CD14-positive monocyte (primary cell): ENCODE measurements around the gene CDC73. TPM values are rescaled to one million over a fixed set of nuclear protein-coding genes. Genes with fewer than 3 reads are reported as not detected.

Experiments used
- DNase-seq, 3 donors: peaks; one replicate each; pipeline ENCODE4 v3.0.0-alpha.2; 2011 to 2022
- H2AFZ ChIP-seq: 2 replicates; pipeline ENCODE4 v1.6.0; 2012; ENCODE audit warnings: mild to moderate bottlenecking, low read depth, low read length, inconsistent platforms; ENCODE audit not compliant: insufficient read depth, poor library complexity, severe bottlenecking
- H3K27ac ChIP-seq, 2 donors: 1 replicate in 1 of 2; 2 replicates in 1 of 2; pipeline ENCODE4 v1.5.1; 2012 to 2013; ENCODE audit warnings: low read length in 2 of 2, control low read depth in 1 of 2, inconsistent platforms in 1 of 2, low read depth in 1 of 2, mild to moderate bottlenecking in 1 of 2
- H3K27me3 ChIP-seq, 2 donors: one replicate each; pipeline versions ENCODE4 v1.6.0 to v1.6.1; 2011 to 2013; ENCODE audit warnings: low read length in 2 of 2; ENCODE audit not compliant: control insufficient read depth in 2 of 2, insufficient read depth in 2 of 2
- H3K36me3 ChIP-seq, 2 donors: replicated peaks in 1 of 2; 1 replicate in 1 of 2; 2 replicates in 1 of 2; pipeline versions ENCODE4 v1.5.1 to v1.6.1; 2012 to 2013; ENCODE audit warnings: low read length in 2 of 2, control low read depth in 1 of 2, inconsistent platforms in 1 of 2, mild to moderate bottlenecking in 1 of 2; ENCODE audit not compliant: insufficient read depth in 2 of 2, control insufficient read depth in 1 of 2
- H3K4me1 ChIP-seq, 2 donors: 1 replicate in 1 of 2; 2 replicates in 1 of 2; pipeline versions ENCODE4 v1.5.1 to v1.6.1; 2012 to 2013; ENCODE audit warnings: low read length in 2 of 2, control low read depth in 1 of 2, inconsistent platforms in 1 of 2, mild to moderate bottlenecking in 1 of 2, moderate library complexity in 1 of 2; ENCODE audit not compliant: insufficient read depth in 2 of 2, control insufficient read depth in 1 of 2
- H3K4me2 ChIP-seq: replicated peaks from 2 replicates; pipeline ENCODE3; 2012; ENCODE audit warnings: low read length, moderate library complexity, mild to moderate bottlenecking; ENCODE audit not compliant: poor library complexity, severe bottlenecking; ENCODE audit errors: extremely low read depth
- H3K4me3 ChIP-seq, 3 experiments: fragments of 200-600 bp in 1 of 3; sonication (generic) in 1 of 3; replicated peaks in 1 of 3; 1 replicate in 2 of 3; 2 replicates in 1 of 3; pipeline ENCODE4 v1.5.1; 2011 to 2013; ENCODE audit warnings: low read length in 3 of 3, mild to moderate bottlenecking in 3 of 3, control low read depth in 2 of 3, low read depth in 2 of 3, inconsistent platforms in 1 of 3, moderate library complexity in 1 of 3
- H3K79me2 ChIP-seq: 2 replicates; pipeline ENCODE4 v1.6.0; 2012; ENCODE audit warnings: mild to moderate bottlenecking, control low read depth, inconsistent platforms, low read length, moderate library complexity; ENCODE audit not compliant: insufficient read depth
- H3K9ac ChIP-seq: 2 replicates; pipeline ENCODE4 v1.6.0; 2017; ENCODE audit warnings: low read length, mild to moderate bottlenecking; ENCODE audit not compliant: insufficient read depth, poor library complexity, severe bottlenecking
- H3K9me3 ChIP-seq, 2 donors: replicated peaks in 1 of 2; 1 replicate in 1 of 2; 2 replicates in 1 of 2; pipeline versions ENCODE4 v1.5.1 to v1.6.1; 2012 to 2013; ENCODE audit warnings: low read length in 2 of 2, control low read depth in 1 of 2; ENCODE audit not compliant: control insufficient read depth in 1 of 2, insufficient read depth in 1 of 2
- H4K20me1 ChIP-seq: 2 replicates; pipeline ENCODE4 v1.6.0; 2012; ENCODE audit warnings: mild to moderate bottlenecking, low read length, control low read depth, moderate library complexity; ENCODE audit not compliant: insufficient read depth
- H3K27ac Mint-ChIP-seq, 7 donors: one replicate each; pipeline ENCODE4 v1.8.0; 2020; ENCODE audit warnings: mild to moderate bottlenecking in 7 of 7, mixed read lengths in 7 of 7, moderate library complexity in 6 of 7, inconsistent platforms in 2 of 7
- H3K27me3 Mint-ChIP-seq, 3 donors: one replicate each; pipeline ENCODE4 v1.8.0; 2021 to 2022; ENCODE audit warnings: low read depth in 3 of 3, mild to moderate bottlenecking in 3 of 3, mixed read lengths in 3 of 3, moderate library complexity in 3 of 3, inconsistent platforms in 1 of 3
- H3K36me3 Mint-ChIP-seq, 2 donors: one replicate each; pipeline ENCODE4 v1.8.0; 2020; ENCODE audit warnings: mixed read lengths in 2 of 2, inconsistent platforms in 1 of 2, mild to moderate bottlenecking in 1 of 2
- H3K4me1 Mint-ChIP-seq: one replicate; pipeline ENCODE4 v1.8.0; 2020; ENCODE audit warnings: mild to moderate bottlenecking, mixed read lengths
- H3K4me3 Mint-ChIP-seq, 2 donors: one replicate each; pipeline ENCODE4 v1.8.0; 2020; ENCODE audit warnings: mild to moderate bottlenecking in 2 of 2, mixed read lengths in 2 of 2, moderate library complexity in 1 of 2
- H3K9me3 Mint-ChIP-seq, 7 donors: one replicate each; pipeline ENCODE4 v1.8.0; 2020 to 2022; ENCODE audit warnings: mixed read lengths in 7 of 7, mild to moderate bottlenecking in 6 of 7, moderate library complexity in 6 of 7, inconsistent platforms in 2 of 7
- CTCF ChIP-seq: fragments of 200-600 bp; IDR thresholded peaks from one replicate; pipeline ENCODE4 v1.8.0; 2022; ENCODE audit warnings: antibody characterized with exemption, mild to moderate bottlenecking
- WGBS: methylation state at CpG from one replicate; pipeline ENCODE4 v1.1.5; 2013; ENCODE audit warnings: missing lambda C conversion rate; ENCODE audit not compliant: insufficient coverage; 5-methylcytosine and 5-hydroxymethylcytosine counted together
- intact Hi-C, 2 donors: fragments of 100-400 bp; cut with micrococcal nuclease; formaldehyde crosslinking; loops; one replicate each; pipeline versions ENCODE4 v1.15.0 to v1.15.1; 2023
- polyA plus RNA-seq, 3 donors: library from polyadenylated mRNA; depleted of rRNA in 1 of 3; unstranded in 2 of 3; stranded (reverse) in 1 of 3; fragments of 300-500 nt in 2 of 3; fragments of >200 nt in 1 of 3; fragmentation: Illumina TruSeq in 2 of 3; gene quantifications; 1 replicate in 2 of 3; 2 replicates in 1 of 3; pipeline ENCODE4 v1.2.3, GENCODE V29; 2012 to 2021

CDC73 gene
- polyA plus RNA-seq, 3 donors, result 14.2 to 60.3 (median 57.2) TPM

DNA sequence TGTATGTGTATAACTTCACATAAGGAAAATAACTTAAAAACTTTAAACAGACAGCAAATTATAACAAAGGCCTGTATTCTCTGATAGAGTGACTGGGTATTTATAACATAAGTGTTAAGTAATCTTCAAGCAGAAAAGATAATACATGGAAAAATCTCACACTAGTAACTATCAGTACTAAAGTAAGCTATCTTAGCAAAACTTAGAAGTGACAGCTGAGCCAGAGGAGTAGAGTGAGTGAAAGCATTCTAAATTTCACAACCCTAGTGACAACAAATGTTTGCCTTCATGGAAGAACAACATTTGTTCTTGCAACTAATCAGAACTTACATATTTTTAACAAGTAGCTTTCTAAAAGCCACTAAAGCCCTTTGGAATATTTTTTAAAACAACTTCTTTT lies 139.1 kb downstream of the CDC73 start:
- Mint-ChIP-seq H3K36me3 (peaks cover 18 to 23% of the 10 kb centered on the region in 2 donors), H3K4me1 (no peaks in the 10 kb centered on the region), H3K9me3 (peaks cover 0 to 3% (median 0%) of the 10 kb centered on the region in 7 donors), H3K27me3 (no peaks in the 10 kb centered on the region), H3K27ac (no peak overlapping the region), H3K4me3 (no peak overlapping the region)
- DNase-seq, result no peak
- Histone ChIP-seq H3K9me3 (no peaks in the 10 kb centered on the region), H3K4me2 (no peak overlapping the region), H2AFZ (no peak overlapping the region), H4K20me1 (no peaks in the 10 kb centered on the region), H3K27me3 (no peaks in the 10 kb centered on the region), H3K79me2 (no peaks in the 10 kb centered on the region), H3K4me1 (no peaks in the 10 kb centered on the region), H3K4me3 (no peak overlapping the region), H3K36me3 (peaks cover 2 to 22% of the 10 kb centered on the region in 2 donors), H3K9ac (no peak overlapping the region), H3K27ac (no peak overlapping the region)
- intact Hi-C loops, result no loop called here
- no peak for TF ChIP-seq CTCF

DNA sequence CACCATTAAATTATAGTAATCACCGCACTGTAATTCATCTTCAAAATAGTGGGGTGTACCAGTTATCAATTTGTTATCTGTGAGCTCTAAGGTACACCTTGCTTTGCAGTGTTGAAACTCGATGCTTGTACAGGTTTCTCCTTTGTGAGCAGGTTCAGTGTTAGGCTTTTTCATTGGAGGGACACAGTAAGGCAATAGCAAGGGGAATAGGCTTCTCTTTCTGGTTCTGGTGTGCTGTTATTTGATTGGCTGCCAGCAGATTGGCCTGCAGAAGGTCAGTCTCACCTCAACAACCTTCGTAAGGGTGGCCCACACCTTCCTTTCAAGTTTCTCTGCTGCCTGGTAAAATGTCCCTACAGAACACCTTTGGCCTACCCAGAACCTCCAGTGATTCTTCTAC lies 140.8 kb downstream of the CDC73 start:
- no peaks in the 10 kb centered on the region for H3K4me1 ChIP-seq
- Mint-ChIP-seq H3K27me3 (no peaks in the 10 kb centered on the region), H3K9me3 (peaks cover 0 to 3% (median 0%) of the 10 kb centered on the region in 7 donors), H3K27ac (peak overlapping the region in 1 of 7 donors; percentile 80), H3K36me3 (peaks cover 14 to 19% of the 10 kb centered on the region in 2 donors), H3K4me3 (no peak overlapping the region), H3K4me1 (no peaks in the 10 kb centered on the region)
- 100% methylated on average over 2 of the region's 3 CpGs for whole genome bisulfite sequencing
- no peak overlapping the region for H3K4me2 ChIP-seq
- peaks cover 2 to 22% of the 10 kb centered on the region in 2 donors for H3K36me3 ChIP-seq
- H3K79me2 ChIP-seq, result no peaks in the 10 kb centered on the region
- H3K4me3 ChIP-seq, result no peak overlapping the region
- H3K27ac ChIP-seq, result no peak overlapping the region
- no peak for TF ChIP-seq CTCF
- no peaks in the 10 kb centered on the region for H4K20me1 ChIP-seq
- no peaks in the 10 kb centered on the region for H3K27me3 ChIP-seq
- no peak overlapping the region for H2AFZ ChIP-seq
- intact Hi-C loops, result no loop called here
- H3K9me3 ChIP-seq, result no peaks in the 10 kb centered on the region
- DNase-seq, result no peak
- H3K9ac ChIP-seq, result no peak overlapping the region
